Heart left ventricle (tissue), 16 donors: ENCODE data around the gene EEF1A2. TPM values are rescaled to one million over a fixed set of nuclear protein-coding genes. Genes with fewer than 3 reads are reported as not detected.

ENCODE experiments used
- ATAC-seq, 4 donors: fragments of 200-7000 bp; cut with Tn5 transposase; one replicate each; pipeline ENCODE4 v1.9.1; 2020 to 2022; ENCODE audit warnings: moderate library complexity in 4 of 4, mild to moderate bottlenecking in 3 of 4, moderate number of reproducible peaks in 1 of 4
- DNase-seq, 5 donors: peaks; one replicate each; pipeline ENCODE4 v3.0.0-alpha.2; 2020
- H3K27ac ChIP-seq, 12 donors: fragments of 200-600 bp; sonication (generic) in 4 of 12; one replicate each; pipeline versions ENCODE4 v1.5.0 to v1.8.0; 2016 to 2022; ENCODE audit warnings: mild to moderate bottlenecking in 2 of 12
- H3K27me3 ChIP-seq, 9 donors: fragments of 200-600 bp; sonication (generic) in 2 of 9; one replicate each; pipeline versions ENCODE4 v1.5.1 to v1.8.0; 2016 to 2022; ENCODE audit warnings: mild to moderate bottlenecking in 3 of 9
- H3K36me3 ChIP-seq, 9 donors: fragments of 200-600 bp; sonication (generic) in 2 of 9; one replicate each; pipeline versions ENCODE4 v1.5.0 to v1.8.0; 2018 to 2022; ENCODE audit warnings: mild to moderate bottlenecking in 2 of 9
- H3K4me1 ChIP-seq, 12 donors: fragments of 200-600 bp; sonication (generic) in 4 of 12; one replicate each; pipeline versions ENCODE4 v1.5.0 to v1.8.0; 2016 to 2022; ENCODE audit warnings: mild to moderate bottlenecking in 3 of 12
- H3K4me3 ChIP-seq, 12 donors: fragments of 200-600 bp; sonication (generic) in 4 of 12; one replicate each; pipeline versions ENCODE4 v1.5.0 to v1.8.0; 2017 to 2022; ENCODE audit warnings: mild to moderate bottlenecking in 9 of 12, moderate library complexity in 4 of 12
- H3K9me3 ChIP-seq, 12 donors: fragments of 200-600 bp; sonication (generic) in 4 of 12; one replicate each; pipeline versions ENCODE4 v1.5.0 to v1.8.0; 2016 to 2022; ENCODE audit warnings: mild to moderate bottlenecking in 1 of 12
- CTCF ChIP-seq, 12 donors: fragments of 200-600 bp; sonication (generic) in 4 of 12; IDR thresholded peaks; one replicate each; pipeline versions ENCODE4 v1.5.0 to v1.8.0; 2018 to 2022; ENCODE audit warnings: antibody characterized with exemption in 12 of 12, mild to moderate bottlenecking in 5 of 12
- POLR2A ChIP-seq, 2 donors: fragments of 450-650 bp; IDR thresholded peaks; one replicate each; pipeline ENCODE4 v1.6.1; 2017; ENCODE audit warnings: antibody characterized with exemption in 2 of 2, mild to moderate bottlenecking in 2 of 2, moderate library complexity in 2 of 2
- WGBS, 4 donors: extraction: QIAGEN DNeasy Blood & Tissue Kit in 2 of 4; methylation state at CpG; one replicate each; pipeline versions ENCODE4 v1.1.5 to v1.1.7; 2013 to 2018; 5-methylcytosine and 5-hydroxymethylcytosine counted together
- intact Hi-C, 10 donors: fragments of 100-400 bp; cut with DNase I; formaldehyde crosslinking; loops; one replicate each; pipeline versions ENCODE4 v1.11.1 to v1.14.2; 2022
- polyA plus RNA-seq, 2 donors: library from polyadenylated mRNA; stranded (reverse); fragments of 200-250 nt; gene quantifications; one replicate each; pipeline ENCODE4 v1.2.3, GENCODE V29; 2013
- total RNA-seq, 9 donors: library from RNA; depleted of rRNA in 2 of 9; stranded (reverse); fragments of >200 nt in 2 of 9; fragmentation: NEBNext Ultra II Directional in 3 of 9; extraction: Animal tissue kit (Norgen Biotek cat#: 25700) in 3 of 9; gene quantifications; one replicate each; pipeline versions ENCODE4 v1.1.0 to v1.2.4, GENCODE V29; 2016 to 2023
- donor health status: ischemic (EF 13 %, LVEDD 7.1; RV severe dilation, severe dysfunction).
- donor health status: healthy with polysubstance abuse.
- donor health status: DM: no; HTN: yes; CAD: no.
- donor health status: DM: no; HTN: no; CAD: no.
- donor health status: ischemic (EF 25% LVEDD 6.9; RV normal size, moderate dysfunction).
- donor health status: ischemic (EF 25% LVEDD 5.7; RV mildly dilated, moderate dysfunction).
- donor health status: healthy.
- donor health status: DM: yes; HTN: yes; CAD: no.
- donor health status: ischemic (EF 35%, LVEDD 5.7; RV mildly dilated, moderate dysfunction).
- donor health status: nonischemic (EF 11% LVEDD 7.7; RV severe dilation, severe dysfunction).
- donor health status: DM: yes; HTN: yes; CAD: no.
- donor health status: PGD.
- donor health status: ischemic (EF 29% LVEDD 5.4; RV normal size, mild dysfunction).
- donor health status: nonischemic (EF 23%, LVEDD 6.1; RV moderate dilation, normal function).

Gene EEF1A2
- total and polyA plus RNA-seq, 11 donors = 791 to 1,794 (median 1,345) TPM

- DNase-seq (peak in 1 of 5 donors; percentile 21), ATAC-seq (no peak)
- Histone ChIP-seq H3K36me3 (no peaks in the 10 kb centered on the region), H3K27me3 (peaks cover 12 to 72% (median 44%) of the 10 kb centered on the region in 9 donors), H3K4me3 (no peak overlapping the region), H3K4me1 (peaks cover 0 to 17% (median 4%) of the 10 kb centered on the region in 12 donors), H3K9me3 (no peaks in the 10 kb centered on the region), H3K27ac (no peak overlapping the region)
- intact Hi-C loops = no loop called here
- TF ChIP-seq CTCF (IDR thresholded peaks at IDR 0.05) (no peak), POLR2A (IDR thresholded peaks at IDR 0.05) (no peak)
- 84 to 87% (median 85%) methylated on average over 24 to 34 of the region's 34 CpGs for WGBS, 4 donors
Measured at GRCh38 chr20:63478346-63479302, 20.3 kb downstream of the EEF1A2 start.

DNA sequence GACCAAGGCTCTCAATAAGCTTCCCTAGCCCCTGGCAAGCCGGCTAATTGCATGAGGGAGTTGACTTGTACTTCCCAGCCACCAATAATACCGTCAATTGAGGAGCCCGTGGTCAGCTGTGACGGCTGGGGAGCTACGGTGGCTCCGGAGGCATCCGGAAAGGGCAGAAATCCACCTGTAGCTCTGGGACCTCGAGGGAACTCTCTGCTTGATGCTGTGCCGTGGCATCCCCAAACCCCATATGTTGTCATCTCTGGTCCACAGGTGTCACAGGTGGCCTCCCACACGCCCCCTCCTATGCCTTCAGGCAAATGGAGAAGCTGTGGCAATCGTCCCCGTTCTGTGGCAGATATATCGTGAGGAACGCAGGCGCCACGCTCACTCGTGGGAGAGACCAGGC, 20.9 kb downstream of the EEF1A2 start:
- peaks cover 19 to 79% (median 51%) of the 10 kb centered on the region in 9 donors for H3K27me3 ChIP-seq
- no peaks in the 10 kb centered on the region for H3K9me3 ChIP-seq
- no peak for TF ChIP-seq POLR2A (IDR thresholded peaks at IDR 0.05)
- TF ChIP-seq CTCF (IDR thresholded peaks at IDR 0.05) = no peak
- 64 to 68% (median 67%) methylated on average over 17 of the region's 17 CpGs for WGBS, 4 donors
- H3K36me3 ChIP-seq = no peaks in the 10 kb centered on the region
- H3K4me1 ChIP-seq = peaks cover 0 to 10% (median under 1%) of the 10 kb centered on the region in 12 donors
- no peak for ATAC-seq
- intact Hi-C loops = no loop called here
- no peak overlapping the region for H3K4me3 ChIP-seq
- DNase-seq = no peak
- no peak overlapping the region for H3K27ac ChIP-seq

DNA sequence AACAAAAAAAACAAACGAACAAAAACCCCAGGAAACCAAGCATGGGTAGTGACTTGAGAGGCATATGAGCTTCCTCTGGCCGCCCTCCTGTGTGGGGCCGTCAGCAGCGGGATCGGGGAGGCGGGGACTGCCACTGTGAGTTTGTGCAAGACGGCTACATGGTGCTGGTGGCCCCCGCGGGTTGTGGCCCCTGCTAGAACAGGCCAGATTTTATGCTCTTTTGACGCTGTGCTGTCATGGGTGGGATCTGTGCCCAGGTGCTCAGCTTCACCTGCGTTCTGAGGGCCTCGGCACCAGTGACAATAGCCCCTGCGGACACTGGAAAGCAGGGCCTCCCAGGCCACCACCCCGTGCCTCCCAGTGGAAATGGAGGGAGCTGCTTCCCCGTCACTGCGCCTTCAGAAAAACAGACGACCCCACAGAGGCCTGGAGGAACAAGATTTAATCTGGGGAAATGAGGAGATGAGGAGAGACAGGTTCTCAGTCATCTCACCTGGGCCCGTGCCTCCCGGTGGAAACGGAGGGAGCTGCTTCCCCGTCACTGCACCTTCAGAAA, 21.7 kb downstream of the EEF1A2 start:
- Histone ChIP-seq H3K27me3 (peaks cover 23 to 83% (median 53%) of the 10 kb centered on the region in 9 donors), H3K9me3 (no peaks in the 10 kb centered on the region), H3K27ac (no peak overlapping the region), H3K4me1 (peaks cover 0 to 7% (median under 1%) of the 10 kb centered on the region in 12 donors), H3K36me3 (no peaks in the 10 kb centered on the region), H3K4me3 (no peak overlapping the region)
- ATAC-seq = no peak
- WGBS, 4 donors = 38 to 42% (median 40%) methylated on average over 21 of the region's 21 CpGs
- DNase-seq = no peak
- intact Hi-C loops = no loop called here
- TF ChIP-seq CTCF (IDR thresholded peaks at IDR 0.05) = no peak
- TF ChIP-seq POLR2A (IDR thresholded peaks at IDR 0.05) = no peak

GRCh38 chr20:63475209-63475608, 23.7 kb downstream of the EEF1A2 start:
- H3K9me3 ChIP-seq = no peaks in the 10 kb centered on the region
- no peak overlapping the region for H3K4me3 ChIP-seq
- H3K27ac ChIP-seq = no peak overlapping the region
- DNase-seq (peak in 1 of 5 donors; percentile 33), ATAC-seq (peak in 3 of 4 donors; percentile 47 to 56 (median 55))
- intact Hi-C loops = no loop called here
- no peak for TF ChIP-seq POLR2A (IDR thresholded peaks at IDR 0.05)
- no peak for TF ChIP-seq CTCF (IDR thresholded peaks at IDR 0.05)
- WGBS, 4 donors = 4 to 21% (median 8%) methylated on average over 11 to 16 of the region's 16 CpGs
- no peaks in the 10 kb centered on the region for H3K36me3 ChIP-seq
- H3K27me3 ChIP-seq = peaks cover 32 to 93% (median 69%) of the 10 kb centered on the region in 9 donors
- H3K4me1 ChIP-seq = peaks cover 0 to 17% (median 6%) of the 10 kb centered on the region in 12 donors
